Measurements from ENCODE around the gene PCNA.

The PCNA gene

DNA sequence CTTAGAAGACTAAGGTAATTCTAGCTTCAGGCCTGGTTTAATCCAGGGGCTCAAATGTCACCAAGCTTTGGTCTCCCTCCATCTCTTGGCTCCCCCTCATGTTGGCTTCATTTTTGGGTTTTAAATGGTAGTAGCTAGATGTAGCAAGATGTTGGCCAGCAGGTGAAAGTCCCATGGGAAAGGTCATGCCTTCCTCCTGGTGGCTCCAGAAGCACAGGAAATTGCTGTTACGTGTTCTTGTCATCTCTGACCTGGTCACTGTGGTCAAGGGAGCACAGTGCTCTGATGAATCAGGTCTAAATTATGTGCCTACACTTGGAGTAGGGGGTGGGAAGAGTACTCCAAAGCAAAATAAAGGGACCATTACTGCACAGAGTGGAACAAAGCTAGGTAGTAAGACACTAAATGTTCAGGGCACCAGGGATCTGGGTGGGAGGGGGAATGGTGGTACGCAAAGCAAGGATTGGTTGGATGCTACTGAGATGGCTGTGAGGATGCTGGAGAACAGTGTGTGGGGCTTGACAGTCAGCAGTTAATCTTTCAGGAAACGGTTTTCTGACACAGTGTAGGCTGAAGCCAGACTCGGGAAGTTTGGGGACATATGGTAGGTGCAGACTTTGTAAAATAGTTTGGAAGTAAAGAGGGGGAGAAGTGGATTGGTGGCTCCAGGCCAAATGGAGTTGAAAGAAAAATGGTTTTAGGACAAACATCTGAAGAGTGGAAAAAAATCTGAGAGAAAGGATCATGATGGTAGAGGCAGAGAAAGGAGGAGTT lies 37.1 kb upstream of the PCNA start:
- no peaks in the 10 kb centered on the region for H3K9me3 ChIP-seq (ENCODE audit: control extremely low read depth in 1 of 5, control insufficient read depth in 4 of 5, insufficient read depth in 2 of 5, low read depth in 1 of 5, low read length in 4 of 5)
- H3K4me3 ChIP-seq (ENCODE audit: control insufficient read depth in 1 of 7, extremely low read depth in 1 of 7, insufficient read depth in 4 of 7, low read depth in 2 of 7, low read length in 6 of 7) = peak overlapping the region in 1 of 7 experiments; percentile 43
- ChIA-PET CTCF (interaction anchor here (0.8 to 3.4 kb wide), 9 partner anchors 10 to 36 kb away, joined by 3 to 14 read pairs (median 5); partner anchors contain the start of gene CDS2), POLR2A (interaction anchor here (1.4 kb wide), 1 partner anchor 12 kb away, joined by 3 read pairs; no protein-coding TSS in a partner anchor)
- peaks cover 0 to 7% (median 1%) of the 10 kb centered on the region in 4 experiments for H3K36me3 ChIP-seq (ENCODE audit: control insufficient read depth in 4 of 4, insufficient read depth in 4 of 4, low read length in 3 of 4)
- no peaks in the 10 kb centered on the region for H3K27me3 ChIP-seq (replicated peaks in 2 of 5; ENCODE audit: control insufficient read depth in 4 of 5, insufficient read depth in 5 of 5, low read length in 4 of 5)
- 74% methylated on average over 4 of the region's 4 CpGs for WGBS (ENCODE audit: insufficient coverage)
- H3K27ac ChIP-seq (ENCODE audit: insufficient read depth in 1 of 2, low read depth in 1 of 2, low read length in 2 of 2, poor library complexity in 1 of 2, severe bottlenecking in 2 of 2) = no peak overlapping the region
- no peak for DNase-seq
- H3K4me1 ChIP-seq (ENCODE audit: control extremely low read depth in 1 of 4, control insufficient read depth in 4 of 4, insufficient read depth in 4 of 4, low read length in 3 of 4) = peaks cover 0 to 29% (median 2%) of the 10 kb centered on the region in 4 experiments

GRCh38 chr20:5155404-5155803 lies 35.6 kb upstream of the PCNA start:
- H3K9me3 ChIP-seq (ENCODE audit: control extremely low read depth in 1 of 5, control insufficient read depth in 4 of 5, insufficient read depth in 2 of 5, low read depth in 1 of 5, low read length in 4 of 5) = no peaks in the 10 kb centered on the region
- no peak overlapping the region for H3K4me3 ChIP-seq (ENCODE audit: control insufficient read depth in 1 of 7, extremely low read depth in 1 of 7, insufficient read depth in 4 of 7, low read depth in 2 of 7, low read length in 6 of 7)
- ChIA-PET CTCF (interaction anchor here (0.9 to 3.4 kb wide), 6 partner anchors 11 to 67 kb away, joined by 3 to 14 read pairs (median 6); partner anchors contain the start of gene CDS2), POLR2A (no interaction called here)
- H3K27ac ChIP-seq (ENCODE audit: insufficient read depth in 1 of 2, low read depth in 1 of 2, low read length in 2 of 2, poor library complexity in 1 of 2, severe bottlenecking in 2 of 2) = no peak overlapping the region
- peaks cover 0 to 7% (median 1%) of the 10 kb centered on the region in 4 experiments for H3K36me3 ChIP-seq (ENCODE audit: control insufficient read depth in 4 of 4, insufficient read depth in 4 of 4, low read length in 3 of 4)
- H3K27me3 ChIP-seq (replicated peaks in 2 of 5; ENCODE audit: control insufficient read depth in 4 of 5, insufficient read depth in 5 of 5, low read length in 4 of 5) = no peaks in the 10 kb centered on the region
- WGBS (ENCODE audit: insufficient coverage) = 100% methylated on average over 1 of the region's 2 CpGs
- DNase-seq = no peak
- peaks cover 0 to 21% (median 3%) of the 10 kb centered on the region in 4 experiments for H3K4me1 ChIP-seq (ENCODE audit: control extremely low read depth in 1 of 4, control insufficient read depth in 4 of 4, insufficient read depth in 4 of 4, low read length in 3 of 4)

DNA sequence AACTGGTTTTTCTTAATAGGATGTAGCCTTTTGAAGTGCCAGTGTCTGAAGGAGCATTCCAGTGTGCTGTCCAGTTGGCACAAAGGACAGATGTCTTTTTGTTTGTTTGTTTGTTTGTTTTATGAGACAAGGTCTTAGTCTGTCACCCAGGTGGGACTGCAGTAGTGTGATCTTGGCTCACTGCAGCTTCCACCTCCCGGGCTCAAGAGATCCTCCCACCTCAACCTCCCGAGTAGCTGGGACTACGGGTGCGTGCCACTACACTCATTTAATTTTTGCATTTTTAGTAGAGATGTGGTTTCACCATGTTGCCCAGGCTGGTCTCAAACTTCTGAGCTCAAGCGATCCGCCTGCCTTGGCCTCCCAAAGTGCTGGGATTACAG lies 34.8 kb upstream of the PCNA start:
- 100% methylated on average over 3 of the region's 6 CpGs for WGBS (ENCODE audit: insufficient coverage)
- Histone ChIP-seq H3K9me3 (ENCODE audit: control extremely low read depth in 1 of 5, control insufficient read depth in 4 of 5, insufficient read depth in 2 of 5, low read depth in 1 of 5, low read length in 4 of 5) (no peaks in the 10 kb centered on the region), H3K36me3 (ENCODE audit: control insufficient read depth in 4 of 4, insufficient read depth in 4 of 4, low read length in 3 of 4) (peaks cover 0 to 7% (median 1%) of the 10 kb centered on the region in 4 experiments), H3K4me3 (ENCODE audit: control insufficient read depth in 1 of 7, extremely low read depth in 1 of 7, insufficient read depth in 4 of 7, low read depth in 2 of 7, low read length in 6 of 7) (no peak overlapping the region), H3K4me1 (ENCODE audit: control extremely low read depth in 1 of 4, control insufficient read depth in 4 of 4, insufficient read depth in 4 of 4, low read length in 3 of 4) (peaks cover 0 to 17% (median 3%) of the 10 kb centered on the region in 4 experiments), H3K27me3 (replicated peaks in 2 of 5; ENCODE audit: control insufficient read depth in 4 of 5, insufficient read depth in 5 of 5, low read length in 4 of 5) (no peaks in the 10 kb centered on the region), H3K27ac (ENCODE audit: insufficient read depth in 1 of 2, low read depth in 1 of 2, low read length in 2 of 2, poor library complexity in 1 of 2, severe bottlenecking in 2 of 2) (no peak overlapping the region)
- ChIA-PET CTCF (interaction anchor here (0.9 to 3.4 kb wide), 4 partner anchors 13 to 68 kb away, joined by 3 to 14 read pairs (median 5); partner anchors contain the start of gene CDS2), POLR2A (no interaction called here)
- DNase-seq = no peak

GRCh38 chr20:5153612-5154542 lies 34.1 kb upstream of the PCNA start:
- Histone ChIP-seq H3K27me3 (replicated peaks in 2 of 5; ENCODE audit: control insufficient read depth in 4 of 5, insufficient read depth in 5 of 5, low read length in 4 of 5) (no peaks in the 10 kb centered on the region), H3K4me3 (ENCODE audit: control insufficient read depth in 1 of 7, extremely low read depth in 1 of 7, insufficient read depth in 4 of 7, low read depth in 2 of 7, low read length in 6 of 7) (no peak overlapping the region), H3K36me3 (ENCODE audit: control insufficient read depth in 4 of 4, insufficient read depth in 4 of 4, low read length in 3 of 4) (peaks cover 0 to 7% (median 1%) of the 10 kb centered on the region in 4 experiments), H3K4me1 (ENCODE audit: control extremely low read depth in 1 of 4, control insufficient read depth in 4 of 4, insufficient read depth in 4 of 4, low read length in 3 of 4) (peaks cover 0 to 17% (median 3%) of the 10 kb centered on the region in 4 experiments), H3K9me3 (ENCODE audit: control extremely low read depth in 1 of 5, control insufficient read depth in 4 of 5, insufficient read depth in 2 of 5, low read depth in 1 of 5, low read length in 4 of 5) (no peaks in the 10 kb centered on the region), H3K27ac (ENCODE audit: insufficient read depth in 1 of 2, low read depth in 1 of 2, low read length in 2 of 2, poor library complexity in 1 of 2, severe bottlenecking in 2 of 2) (no peak overlapping the region)
- no peak for DNase-seq
- WGBS (ENCODE audit: insufficient coverage) = 96% methylated on average over 5 of the region's 5 CpGs
- CTCF ChIA-PET = interaction anchor here (1.5 to 3.4 kb wide), 3 partner anchors 13 to 36 kb away, joined by 4 to 14 read pairs (median 6); partner anchors contain the start of gene CDS2
- POLR2A ChIA-PET = no interaction called here

DNA sequence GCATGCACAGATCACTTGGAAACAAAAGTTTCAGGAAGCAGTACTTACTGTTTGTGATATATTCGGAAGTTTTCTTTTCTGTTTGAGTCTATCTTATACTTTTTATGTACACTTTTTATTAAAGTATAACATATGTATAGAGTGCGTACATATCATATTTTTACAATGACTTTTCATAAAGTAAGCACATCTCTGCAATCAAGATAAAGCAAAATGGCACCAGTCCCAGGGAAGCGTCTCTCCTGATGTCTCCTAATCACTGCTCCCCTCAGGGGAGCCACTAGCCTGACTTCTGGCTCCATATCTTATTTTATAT lies 33.4 kb upstream of the PCNA start:
- Histone ChIP-seq H3K36me3 (ENCODE audit: control insufficient read depth in 4 of 4, insufficient read depth in 4 of 4, low read length in 3 of 4) (peaks cover 0 to 7% (median 1%) of the 10 kb centered on the region in 4 experiments), H3K9me3 (ENCODE audit: control extremely low read depth in 1 of 5, control insufficient read depth in 4 of 5, insufficient read depth in 2 of 5, low read depth in 1 of 5, low read length in 4 of 5) (no peaks in the 10 kb centered on the region), H3K27ac (ENCODE audit: insufficient read depth in 1 of 2, low read depth in 1 of 2, low read length in 2 of 2, poor library complexity in 1 of 2, severe bottlenecking in 2 of 2) (no peak overlapping the region), H3K4me1 (ENCODE audit: control extremely low read depth in 1 of 4, control insufficient read depth in 4 of 4, insufficient read depth in 4 of 4, low read length in 3 of 4) (peaks cover 0 to 17% (median 3%) of the 10 kb centered on the region in 4 experiments), H3K27me3 (replicated peaks in 2 of 5; ENCODE audit: control insufficient read depth in 4 of 5, insufficient read depth in 5 of 5, low read length in 4 of 5) (no peaks in the 10 kb centered on the region), H3K4me3 (ENCODE audit: control insufficient read depth in 1 of 7, extremely low read depth in 1 of 7, insufficient read depth in 4 of 7, low read depth in 2 of 7, low read length in 6 of 7) (no peak overlapping the region)
- POLR2A ChIA-PET = no interaction called here
- CTCF ChIA-PET = interaction anchor here (1.5 to 3.4 kb wide), 2 partner anchors 27 to 37 kb away, joined by 4 to 14 read pairs; partner anchors contain the start of gene CDS2
- 86% methylated on average over 1 of the region's 3 CpGs for WGBS (ENCODE audit: insufficient coverage)
- DNase-seq = no peak

GRCh38 chr20:5150226-5151076 lies 30.7 kb upstream of the PCNA start:
- H3K9me3 ChIP-seq (ENCODE audit: control extremely low read depth in 1 of 5, control insufficient read depth in 4 of 5, insufficient read depth in 2 of 5, low read depth in 1 of 5, low read length in 4 of 5) = no peaks in the 10 kb centered on the region
- H3K4me3 ChIP-seq (ENCODE audit: control insufficient read depth in 1 of 7, extremely low read depth in 1 of 7, insufficient read depth in 4 of 7, low read depth in 2 of 7, low read length in 6 of 7) = no peak overlapping the region
- DNase-seq = no peak
- POLR2A ChIA-PET = no interaction called here
- 84% methylated on average over 12 of the region's 13 CpGs for WGBS (ENCODE audit: insufficient coverage)
- H3K4me1 ChIP-seq (ENCODE audit: control extremely low read depth in 1 of 4, control insufficient read depth in 4 of 4, insufficient read depth in 4 of 4, low read length in 3 of 4) = peaks cover 5 to 32% (median 12%) of the 10 kb centered on the region in 4 experiments
- no peaks in the 10 kb centered on the region for H3K27me3 ChIP-seq (replicated peaks in 2 of 5; ENCODE audit: control insufficient read depth in 4 of 5, insufficient read depth in 5 of 5, low read length in 4 of 5)
- no peak overlapping the region for H3K27ac ChIP-seq (ENCODE audit: insufficient read depth in 1 of 2, low read depth in 1 of 2, low read length in 2 of 2, poor library complexity in 1 of 2, severe bottlenecking in 2 of 2)
- H3K36me3 ChIP-seq (ENCODE audit: control insufficient read depth in 4 of 4, insufficient read depth in 4 of 4, low read length in 3 of 4) = peaks cover 0 to 7% (median 1%) of the 10 kb centered on the region in 4 experiments
- CTCF ChIA-PET = no interaction called here

All from common myeloid progenitor, CD34-positive (primary cell).